Liver (tissue), 3 donors: Measurements from ENCODE around the gene ACVR1C.

ENCODE experiments used
- EGR1 ChIP-seq, 2 donors: IDR thresholded peaks; 2 replicates each; pipeline ENCODE4 v1.6.1; 2016 to 2018; ENCODE audit warnings: antibody characterized with exemption in 2 of 2, low read depth in 2 of 2
- HNF4G ChIP-seq: IDR thresholded peaks from 2 replicates; pipeline ENCODE4 v1.6.1; 2016; ENCODE audit warnings: antibody characterized with exemption
- JUND ChIP-seq, 2 donors: IDR thresholded peaks; 2 replicates each; pipeline ENCODE4 v1.6.1; 2016; ENCODE audit warnings: antibody characterized with exemption in 2 of 2
- MAX ChIP-seq: IDR thresholded peaks from 2 replicates; pipeline ENCODE4 v1.6.1; 2016; ENCODE audit warnings: antibody characterized with exemption
- RAD21 ChIP-seq, 2 donors: IDR thresholded peaks; 2 replicates each; pipeline ENCODE4 v1.6.1; 2016; ENCODE audit warnings: antibody characterized with exemption in 2 of 2, mild to moderate bottlenecking in 2 of 2
- REST ChIP-seq: IDR thresholded peaks from 2 replicates; pipeline ENCODE4 v1.6.1; 2016; ENCODE audit warnings: antibody characterized with exemption, mild to moderate bottlenecking
- RXRA ChIP-seq, 2 donors: IDR thresholded peaks; 2 replicates each; pipeline ENCODE4 v1.6.1; 2017 to 2018; ENCODE audit warnings: antibody characterized with exemption in 2 of 2, mild to moderate bottlenecking in 1 of 2
- TF ChIP-seq, protein P1 (sequence below): fragments of 150-350 bp; IDR thresholded peaks from 2 replicates; pipeline ENCODE4 v1.5.1; 2017; ENCODE audit warnings: improper control_type of control experiment, low read depth, low read length; ENCODE audit not compliant: missing input control
- donor health status: healthy.
- donor health status: healthy.

DNA sequence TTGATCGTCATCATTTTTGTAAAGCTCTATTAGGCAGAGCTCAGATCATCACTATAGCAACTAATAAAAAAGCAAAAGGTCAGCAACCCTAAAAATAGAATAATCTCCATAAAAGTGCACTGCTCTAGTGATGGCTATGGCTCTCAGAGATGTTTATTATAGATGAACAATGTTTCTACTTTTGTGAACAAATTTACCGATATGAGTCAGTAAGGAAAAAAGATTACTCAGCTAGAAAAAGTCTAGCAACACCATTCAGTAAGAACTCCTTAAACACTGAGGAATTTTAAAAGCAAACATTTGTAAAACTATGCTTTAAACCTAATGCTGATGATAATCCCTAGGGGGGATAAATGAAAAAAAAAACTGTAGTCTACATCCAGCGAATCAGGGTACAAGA lies 69.6 kb downstream of the ACVR1C start:
- TF ChIP-seq, protein P1, sequence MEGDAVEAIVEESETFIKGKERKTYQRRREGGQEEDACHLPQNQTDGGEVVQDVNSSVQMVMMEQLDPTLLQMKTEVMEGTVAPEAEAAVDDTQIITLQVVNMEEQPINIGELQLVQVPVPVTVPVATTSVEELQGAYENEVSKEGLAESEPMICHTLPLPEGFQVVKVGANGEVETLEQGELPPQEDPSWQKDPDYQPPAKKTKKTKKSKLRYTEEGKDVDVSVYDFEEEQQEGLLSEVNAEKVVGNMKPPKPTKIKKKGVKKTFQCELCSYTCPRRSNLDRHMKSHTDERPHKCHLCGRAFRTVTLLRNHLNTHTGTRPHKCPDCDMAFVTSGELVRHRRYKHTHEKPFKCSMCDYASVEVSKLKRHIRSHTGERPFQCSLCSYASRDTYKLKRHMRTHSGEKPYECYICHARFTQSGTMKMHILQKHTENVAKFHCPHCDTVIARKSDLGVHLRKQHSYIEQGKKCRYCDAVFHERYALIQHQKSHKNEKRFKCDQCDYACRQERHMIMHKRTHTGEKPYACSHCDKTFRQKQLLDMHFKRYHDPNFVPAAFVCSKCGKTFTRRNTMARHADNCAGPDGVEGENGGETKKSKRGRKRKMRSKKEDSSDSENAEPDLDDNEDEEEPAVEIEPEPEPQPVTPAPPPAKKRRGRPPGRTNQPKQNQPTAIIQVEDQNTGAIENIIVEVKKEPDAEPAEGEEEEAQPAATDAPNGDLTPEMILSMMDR: no peak
- no peak for TF ChIP-seq RXRA (IDR thresholded peaks at IDR 0.05)
- TF ChIP-seq RAD21 (IDR thresholded peaks at IDR 0.05): no peak
- TF ChIP-seq REST: no peak
- TF ChIP-seq HNF4G: no peak
- TF ChIP-seq JUND (IDR thresholded peaks at IDR 0.05): no peak
- no peak for TF ChIP-seq MAX
- TF ChIP-seq EGR1 (IDR thresholded peaks at IDR 0.05; ENCODE audit: low read depth in 2 of 2): no peak
